OCI-LY3 (cell line): ENCODE measurements around the gene GRM2.
A peak's percentile ranks its signal among the peaks of the same experiment; 100 is the strongest.

Experiments used
- H2AFZ ChIP-seq: fragments of 200-600, 300-600 bp; shearing (Covaris generic); 2 replicates; pipeline ENCODE4 v1.6.0; 2014; ENCODE audit warnings: antibody characterized with exemption, low read depth, low read length
- H3K27ac ChIP-seq: fragments of 200-600, 300-600 bp; sonication (generic); 2 replicates; pipeline ENCODE4 v1.5.1; 2014; ENCODE audit warnings: mild to moderate bottlenecking, low read length, moderate library complexity, mixed read lengths
- H3K27me3 ChIP-seq: fragments of 200-600, 300-600 bp; sonication (generic); 2 replicates; pipeline ENCODE4 v1.6.1; 2014; ENCODE audit warnings: low read depth, low read length, mixed read lengths
- H3K36me3 ChIP-seq: fragments of 200-600, 300-600 bp; sonication (generic); replicated peaks from 2 replicates; pipeline ENCODE3; 2014; ENCODE audit warnings: low read depth, low read length, mixed read lengths
- H3K4me1 ChIP-seq: fragments of 300-600, 200-600 bp; sonication (generic); 2 replicates; pipeline ENCODE4 v1.6.1; 2014; ENCODE audit warnings: low read length, mixed read lengths
- H3K4me2 ChIP-seq: fragments of 200-600, 300-600 bp; sonication (generic); 2 replicates; pipeline ENCODE4 v1.6.1; 2014; ENCODE audit warnings: low read length, mixed read lengths
- H3K4me3 ChIP-seq: fragments of 300-600, 200-600 bp; sonication (generic); 2 replicates; pipeline ENCODE4 v1.5.1; 2014; ENCODE audit warnings: antibody characterized with exemption, mild to moderate bottlenecking, low read length, moderate library complexity
- H3K79me2 ChIP-seq: fragments of 300-600, 200-600 bp; shearing (Covaris generic); 2 replicates; pipeline ENCODE4 v1.6.1; 2014; ENCODE audit warnings: mild to moderate bottlenecking, low read length, mixed read lengths
- H3K9ac ChIP-seq: fragments of 300-600, 200-600 bp; shearing (Covaris generic); 2 replicates; pipeline ENCODE4 v1.6.0; 2014; ENCODE audit warnings: mild to moderate bottlenecking, low read length, moderate library complexity
- H3K9me3 ChIP-seq: fragments of 200-600, 300-600 bp; shearing (Covaris generic); 2 replicates; pipeline ENCODE4 v1.6.1; 2014; ENCODE audit warnings: low read length, mixed read lengths; ENCODE audit not compliant: insufficient read depth
- H4K20me1 ChIP-seq: fragments of 200-600, 300-600 bp; sonication (generic); 2 replicates; pipeline ENCODE4 v1.6.1; 2016; ENCODE audit warnings: low read length, mixed read lengths; ENCODE audit not compliant: insufficient read depth
- CTCF ChIP-seq: fragments of 200-600, 300-600 bp; sonication (generic); IDR thresholded peaks from 2 replicates; pipeline ENCODE4 v1.5.1; 2014; ENCODE audit warnings: antibody characterized with exemption, low read length, low read depth
- EZH2phosphoT487 ChIP-seq: fragments of 200-600 bp; shearing (Covaris generic); IDR thresholded peaks from 2 replicates; pipeline ENCODE4 v1.6.1; 2018; ENCODE audit warnings: antibody characterized with exemption, mixed run types, low read depth

The GRM2 gene

GRCh38 chr3:51709004-51709420, 2.1 kb downstream of the GRM2 start:
- Histone ChIP-seq H3K27me3 (no peaks in the 10 kb centered on the region), H3K9me3 (no peaks in the 10 kb centered on the region), H3K4me1 (no peaks in the 10 kb centered on the region), H3K9ac (no peak overlapping the region), H2AFZ (no peak overlapping the region), H3K27ac (no peak overlapping the region), H3K36me3 (peaks cover 7% of the 10 kb centered on the region), H3K4me2 (no peak overlapping the region), H3K79me2 (no peaks in the 10 kb centered on the region), H3K4me3 (no peak overlapping the region), H4K20me1 (peaks cover 11% of the 10 kb centered on the region)
- no peak for TF ChIP-seq CTCF
- no peak for TF ChIP-seq EZH2phosphoT487

DNA sequence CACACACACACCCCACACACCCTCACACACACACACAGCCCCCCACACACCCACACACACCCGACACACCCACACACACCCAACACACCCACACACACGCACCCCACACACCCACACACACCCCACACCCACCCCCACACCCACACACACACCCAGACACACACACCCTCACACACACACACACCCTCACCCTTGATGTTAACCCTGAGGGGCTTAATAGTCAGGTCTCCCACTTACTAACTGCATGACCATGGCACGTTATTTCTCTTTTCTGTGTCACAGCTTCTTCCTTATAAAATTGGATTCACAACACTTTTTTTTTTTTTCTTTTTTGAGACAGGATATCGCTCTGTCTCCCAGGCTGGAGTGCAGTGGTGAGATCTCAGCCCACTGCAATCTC, 2.8 kb downstream of the GRM2 start:
- no peak for TF ChIP-seq EZH2phosphoT487
- no peak for TF ChIP-seq CTCF

DNA sequence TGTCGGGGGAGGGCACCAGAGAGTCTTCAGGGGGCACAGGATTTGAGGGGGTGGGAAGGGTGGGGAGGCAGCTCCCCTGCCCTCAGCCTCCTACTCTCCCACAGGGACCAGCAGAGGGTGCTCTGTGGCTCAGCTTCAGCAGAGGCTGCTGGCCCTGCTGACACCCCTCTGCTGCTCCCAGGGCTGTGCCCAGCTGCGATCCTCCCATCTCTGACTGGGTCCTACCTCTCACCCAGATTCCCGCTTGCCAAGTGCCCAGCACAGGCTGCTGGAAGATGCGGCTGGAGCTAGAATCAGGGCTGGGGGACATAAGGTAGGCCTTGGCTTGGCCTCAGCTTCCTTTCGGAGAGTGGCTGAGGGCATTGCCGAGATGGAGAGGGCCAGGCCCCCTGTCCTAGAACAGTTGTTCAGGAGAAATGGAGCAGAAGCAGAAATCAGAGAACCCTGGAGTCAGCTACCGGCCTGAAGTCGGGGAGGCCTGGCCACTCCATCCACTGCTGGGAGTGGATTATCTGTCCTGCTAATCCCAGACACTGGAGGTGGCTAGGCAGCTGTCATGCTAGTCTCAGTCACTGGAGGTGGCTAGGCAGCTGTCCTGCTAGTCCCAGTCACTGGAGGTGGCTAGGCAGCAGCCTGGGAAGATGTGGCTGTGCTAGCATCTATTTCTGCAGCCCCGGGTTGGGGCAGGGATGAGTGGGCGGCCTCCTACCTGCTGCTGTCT, 3.9 kb downstream of the GRM2 start:
- H4K20me1 ChIP-seq = peaks cover 6% of the 10 kb centered on the region; the same call in 1 of the 2 replicates
- H3K27me3 ChIP-seq = no peaks in the 10 kb centered on the region
- no peaks in the 10 kb centered on the region for H3K79me2 ChIP-seq
- H3K9me3 ChIP-seq = no peaks in the 10 kb centered on the region
- H2AFZ ChIP-seq = no peak overlapping the region
- H3K4me1 ChIP-seq = no peaks in the 10 kb centered on the region
- no peak overlapping the region for H3K27ac ChIP-seq
- H3K36me3 ChIP-seq = no peaks in the 10 kb centered on the region
- TF ChIP-seq EZH2phosphoT487 = no peak
- peak; percentile 37 for TF ChIP-seq CTCF
- H3K4me2 ChIP-seq = no peak overlapping the region
- no peak overlapping the region for H3K9ac ChIP-seq
- no peak overlapping the region for H3K4me3 ChIP-seq

More for the DNA sequence above, 2.8 kb downstream of the GRM2 start:
- H4K20me1 ChIP-seq = peaks cover 11% of the 10 kb centered on the region
- H3K4me3 ChIP-seq = no peak overlapping the region
- H2AFZ ChIP-seq = no peak overlapping the region
- peaks cover 4% of the 10 kb centered on the region for H3K36me3 ChIP-seq
- H3K4me1 ChIP-seq = no peaks in the 10 kb centered on the region
- no peaks in the 10 kb centered on the region for H3K79me2 ChIP-seq
- no peak overlapping the region for H3K4me2 ChIP-seq
- no peak overlapping the region for H3K27ac ChIP-seq
- H3K9ac ChIP-seq = no peak overlapping the region
- no peaks in the 10 kb centered on the region for H3K9me3 ChIP-seq
- no peaks in the 10 kb centered on the region for H3K27me3 ChIP-seq

DNA sequence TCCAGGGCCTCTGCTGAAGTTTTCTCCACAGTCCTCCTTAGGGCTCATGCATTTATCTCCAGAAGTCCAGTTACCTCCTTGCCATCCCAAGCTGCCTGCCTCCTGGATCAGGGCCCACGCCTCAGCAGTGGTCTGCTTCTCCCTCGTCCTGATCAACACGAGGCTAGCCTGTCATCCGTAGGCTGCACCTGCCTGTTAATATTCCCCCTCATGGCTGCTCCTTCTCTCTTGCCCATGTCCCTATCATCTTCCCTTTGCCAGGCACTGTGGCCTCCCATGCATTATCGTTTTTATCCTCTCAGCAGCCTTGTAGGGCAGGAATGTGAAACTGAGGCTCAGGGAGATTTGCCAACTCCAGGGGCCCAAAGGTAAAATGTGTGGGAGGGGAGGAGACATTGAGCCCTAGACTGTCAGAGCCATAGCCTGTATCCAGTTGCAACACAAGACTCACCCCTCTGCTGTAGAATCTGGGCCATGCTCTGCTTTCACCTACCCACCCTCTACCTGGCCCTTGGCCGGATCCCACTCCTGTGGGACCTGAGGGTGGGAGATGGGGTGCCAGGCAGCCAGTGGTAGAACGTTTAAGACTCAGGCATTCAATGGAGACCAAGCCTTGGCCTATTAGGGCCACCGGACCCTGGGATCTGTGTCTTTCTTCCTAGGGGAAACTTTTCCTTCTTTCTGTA, 4.6 kb downstream of the GRM2 start:
- H3K4me2 ChIP-seq = no peak overlapping the region
- no peaks in the 10 kb centered on the region for H3K79me2 ChIP-seq
- TF ChIP-seq EZH2phosphoT487 (no peak), CTCF (no peak)
- H4K20me1 ChIP-seq = peaks cover 6% of the 10 kb centered on the region; the same call in 1 of the 2 replicates
- H3K27me3 ChIP-seq = no peaks in the 10 kb centered on the region
- H3K36me3 ChIP-seq = no peaks in the 10 kb centered on the region
- H3K4me1 ChIP-seq = peaks cover 3% of the 10 kb centered on the region; the same call in 1 of the 2 replicates
- H2AFZ ChIP-seq = no peak overlapping the region
- no peak overlapping the region for H3K4me3 ChIP-seq
- no peak overlapping the region for H3K27ac ChIP-seq
- H3K9me3 ChIP-seq = no peaks in the 10 kb centered on the region
- no peak overlapping the region for H3K9ac ChIP-seq
